Glomerular endothelial cell (primary cell): ENCODE measurements around the gene ANKRD13D. TPM values are rescaled to one million over a fixed set of nuclear protein-coding genes. Genes with fewer than 3 reads are reported as not detected.

Experiments used
- DNase-seq: peaks from one replicate; pipeline ENCODE4 v3.0.0-alpha.2; 2011; ENCODE audit warnings: low read depth, low spot score; ENCODE audit errors: extremely low read depth
- total RNA-seq: library from RNA; depleted of rRNA; stranded (reverse); fragments of >200 nt; gene quantifications from 2 replicates; pipeline ENCODE4 v1.2.3, GENCODE V29; 2015

ANKRD13D gene
- total RNA-seq, 1 donor from 2014 or later: 44.2 TPM

DNA sequence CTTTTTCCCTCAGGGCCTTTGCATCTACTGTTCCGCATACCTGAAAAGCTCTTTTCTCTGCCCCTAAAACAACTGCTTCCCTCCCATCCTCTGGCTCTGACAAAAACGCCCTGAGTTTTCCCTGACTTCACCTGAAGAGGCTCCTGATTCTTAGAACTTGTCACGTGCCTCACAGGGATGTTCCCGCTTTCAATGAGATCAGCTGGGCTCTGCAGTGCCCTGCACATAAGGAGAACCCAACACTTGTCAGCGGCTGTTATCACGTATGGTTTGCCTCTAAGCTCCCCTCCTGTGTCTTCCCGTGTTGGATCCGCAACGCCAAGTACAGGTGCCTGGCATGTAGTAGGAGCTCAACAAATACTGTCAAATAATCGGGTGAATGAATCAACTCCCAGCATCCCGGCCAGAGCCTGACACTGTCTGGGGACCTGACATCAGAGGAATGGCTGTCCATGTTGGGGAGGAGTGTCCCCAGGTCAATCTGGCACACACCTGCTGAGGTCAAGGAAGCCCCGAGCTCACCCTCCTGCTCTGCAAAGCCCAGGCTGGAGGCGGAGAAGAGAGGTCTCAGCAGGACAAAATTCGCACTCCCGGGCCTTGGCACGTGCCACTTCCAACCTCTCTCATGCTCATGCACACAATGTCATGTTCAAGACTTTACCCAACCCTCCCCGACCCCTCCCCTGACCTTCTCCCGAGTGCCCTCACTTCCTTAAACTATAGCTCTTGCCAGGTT lies 27.0 kb upstream of the ANKRD13D start:
- DNase-seq: no peak

GRCh38 chr11:67262731-67263675 lies 26.1 kb upstream of the ANKRD13D start:
- DNase-seq: no peak

GRCh38 chr11:67264260-67264659 lies 24.8 kb upstream of the ANKRD13D start:
- DNase-seq: no peak

- no peak for DNase-seq
These were observed 24.0 kb upstream of the ANKRD13D start for GRCh38 chr11:67264877-67265632.

GRCh38 chr11:67265633-67266448 lies 23.3 kb upstream of the ANKRD13D start:
- DNase-seq: no peak

DNA sequence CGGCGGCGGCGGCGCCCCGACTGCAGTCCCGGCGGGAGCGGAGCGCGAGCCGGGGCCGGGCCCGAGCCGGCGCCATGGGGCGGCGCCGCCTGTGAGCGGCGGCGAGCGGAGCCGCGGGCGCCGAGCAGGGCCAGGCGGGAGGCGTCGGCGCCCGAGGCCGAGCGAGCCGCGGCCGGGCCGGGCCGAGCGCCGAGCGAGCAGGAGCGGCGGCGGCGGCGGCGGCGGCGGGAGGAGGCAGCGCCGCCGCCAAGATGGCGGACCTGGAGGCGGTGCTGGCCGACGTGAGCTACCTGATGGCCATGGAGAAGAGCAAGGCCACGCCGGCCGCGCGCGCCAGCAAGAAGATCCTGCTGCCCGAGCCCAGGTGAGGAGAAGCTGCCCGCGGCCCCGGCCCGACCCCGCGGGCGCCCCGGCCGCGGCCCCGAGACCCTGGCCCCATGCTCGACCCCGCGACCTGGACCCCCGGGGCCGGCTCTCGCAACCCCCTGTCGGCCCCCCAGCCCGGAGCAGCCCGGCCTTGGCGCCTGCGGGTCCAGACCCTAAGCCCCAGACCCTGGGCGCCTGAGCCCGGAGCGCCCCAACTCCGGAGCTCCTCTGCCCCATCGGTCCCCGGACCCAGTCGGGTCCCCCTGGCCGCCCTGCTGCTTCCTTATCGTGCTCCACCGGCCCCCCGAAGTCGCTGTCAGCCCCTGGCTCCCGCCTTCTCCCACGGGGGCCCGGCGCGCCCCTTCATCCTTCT lies 22.5 kb upstream of the ANKRD13D start, which contains the start of gene GRK2:
GRK2 (plus strand) TSS at position 25 of the 739 bp plus-strand sequence; CDS start at position 252, 227 bp downstream.
- DNase-seq: no peak

DNA sequence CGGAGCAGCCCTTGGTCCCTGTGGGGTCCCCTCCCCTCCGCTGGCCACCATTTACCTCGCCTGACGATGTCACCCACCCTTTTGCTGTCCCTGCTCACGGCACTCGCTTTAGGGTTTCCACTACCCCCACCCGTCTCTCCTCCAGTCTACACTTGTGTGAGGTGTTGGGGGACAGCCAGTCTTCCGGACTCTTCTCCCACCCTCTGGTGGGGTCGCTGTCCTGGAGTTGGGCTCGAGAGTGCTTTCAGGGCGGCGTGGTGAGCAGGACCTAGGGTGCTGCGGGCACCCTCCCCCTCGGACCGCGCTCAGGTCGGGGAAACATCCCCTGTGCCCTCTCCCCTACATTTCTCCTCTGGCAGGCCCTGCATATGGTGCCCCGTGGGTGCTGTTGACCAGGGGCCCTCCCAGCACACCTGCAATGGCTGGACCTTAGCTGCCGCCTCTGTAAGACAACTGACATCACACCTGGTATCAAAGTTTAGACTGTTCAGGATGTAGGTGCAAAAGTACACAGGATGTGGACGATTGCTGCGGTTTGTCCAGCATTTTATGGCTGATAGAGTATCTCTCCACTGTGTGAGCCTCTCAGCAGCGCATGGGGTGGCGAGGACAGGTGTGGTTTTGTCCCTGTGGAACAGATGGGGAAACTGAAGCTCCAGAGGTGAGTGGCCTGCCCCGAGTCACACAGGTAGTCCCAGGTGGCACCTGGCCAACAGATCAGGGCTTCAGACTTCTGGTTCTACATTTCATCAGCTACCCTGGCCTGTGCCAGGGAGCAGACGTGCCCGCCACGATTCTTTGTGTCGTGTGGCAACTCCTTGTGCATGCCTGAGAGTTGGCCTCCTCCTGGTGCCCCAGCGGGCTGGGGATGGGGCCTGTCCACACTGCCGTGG lies 21.7 kb upstream of the ANKRD13D start:
- no peak for DNase-seq

GRCh38 chr11:67268081-67268961 lies 20.8 kb upstream of the ANKRD13D start:
- no peak for DNase-seq

GRCh38 chr11:67268962-67269268 lies 20.2 kb upstream of the ANKRD13D start:
- DNase-seq: no peak

DNA sequence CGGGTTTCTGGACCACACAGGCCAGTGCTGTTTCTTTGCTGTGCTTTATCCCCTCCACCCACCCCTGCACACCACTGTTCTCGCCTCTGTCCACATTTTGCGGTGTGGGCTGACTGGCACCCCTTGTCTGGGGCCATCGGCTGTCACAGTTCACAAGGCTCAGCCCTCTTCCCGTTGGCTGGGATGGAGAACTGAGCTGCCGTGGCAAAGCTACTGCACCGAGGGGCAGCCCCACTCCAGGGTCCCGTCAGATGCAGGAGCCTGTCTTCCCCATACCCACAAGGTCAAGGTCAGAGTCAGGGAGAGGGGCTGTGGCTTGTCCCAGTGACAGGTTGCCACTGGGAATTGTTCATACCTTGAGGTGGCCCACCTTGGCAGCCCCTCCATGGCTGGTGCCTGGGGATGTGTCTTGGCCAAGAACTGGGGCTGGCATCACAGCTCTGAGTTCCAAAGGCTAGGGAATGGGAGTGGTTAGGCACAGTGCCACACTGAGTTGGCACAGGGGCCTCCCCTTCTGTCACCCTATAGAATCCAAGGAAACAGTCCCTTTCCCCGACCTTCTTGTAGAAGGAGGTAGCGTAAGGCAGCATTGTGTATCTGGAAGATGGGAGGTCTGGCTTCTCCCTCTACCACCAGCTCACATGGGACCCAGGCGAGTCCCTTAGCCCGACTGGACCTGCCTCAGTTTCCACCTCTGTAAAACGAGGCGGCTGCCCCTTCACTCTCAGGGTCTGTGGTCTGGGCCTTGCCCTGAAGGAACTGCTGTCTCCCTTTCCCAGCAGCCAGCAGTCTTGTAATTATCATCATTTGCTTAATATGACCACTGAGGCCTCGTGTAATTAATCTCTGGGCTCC lies 19.5 kb upstream of the ANKRD13D start:
- DNase-seq: no peak

- no peak for DNase-seq
These were observed 18.6 kb upstream of the ANKRD13D start for GRCh38 chr11:67270256-67271204.

- no peak for DNase-seq
These were observed 17.9 kb upstream of the ANKRD13D start for GRCh38 chr11:67271205-67271540.

DNA sequence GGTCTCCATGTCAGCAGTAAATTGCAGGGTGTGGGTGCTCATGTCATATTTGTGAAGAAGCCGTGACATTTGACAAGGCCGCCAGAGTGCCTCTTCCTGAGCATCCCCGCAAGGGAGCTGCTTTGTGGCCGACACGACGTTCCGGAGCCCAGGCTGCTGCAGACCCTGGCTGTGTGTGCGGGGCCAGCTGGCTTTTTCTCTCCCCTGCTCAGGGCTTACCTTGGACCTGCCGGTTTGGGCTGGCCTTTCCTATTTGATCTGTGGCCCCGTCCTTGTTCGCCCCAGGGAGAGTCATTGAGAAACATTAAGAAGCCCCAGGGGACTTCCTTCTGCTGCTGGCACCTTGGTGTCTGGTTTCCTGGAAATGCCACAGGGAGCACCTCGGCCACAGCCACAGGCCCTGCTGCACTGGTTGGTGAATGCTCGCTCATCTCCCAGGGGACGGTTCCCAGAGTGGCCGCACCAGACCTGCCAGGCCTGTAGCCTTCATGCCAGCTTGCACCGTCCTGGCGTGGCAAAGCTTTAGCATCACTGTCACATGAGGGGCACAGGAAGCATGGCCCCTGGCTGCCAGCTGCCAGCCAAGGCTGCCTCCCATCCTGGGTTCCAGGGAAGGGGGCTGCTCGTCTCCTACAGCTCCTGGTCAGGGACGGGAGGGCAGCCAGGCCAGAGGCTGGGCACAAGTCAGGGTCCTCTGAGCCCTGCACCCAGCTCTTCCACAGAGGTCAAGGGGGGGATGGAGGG lies 17.4 kb upstream of the ANKRD13D start:
- no peak for DNase-seq

DNA sequence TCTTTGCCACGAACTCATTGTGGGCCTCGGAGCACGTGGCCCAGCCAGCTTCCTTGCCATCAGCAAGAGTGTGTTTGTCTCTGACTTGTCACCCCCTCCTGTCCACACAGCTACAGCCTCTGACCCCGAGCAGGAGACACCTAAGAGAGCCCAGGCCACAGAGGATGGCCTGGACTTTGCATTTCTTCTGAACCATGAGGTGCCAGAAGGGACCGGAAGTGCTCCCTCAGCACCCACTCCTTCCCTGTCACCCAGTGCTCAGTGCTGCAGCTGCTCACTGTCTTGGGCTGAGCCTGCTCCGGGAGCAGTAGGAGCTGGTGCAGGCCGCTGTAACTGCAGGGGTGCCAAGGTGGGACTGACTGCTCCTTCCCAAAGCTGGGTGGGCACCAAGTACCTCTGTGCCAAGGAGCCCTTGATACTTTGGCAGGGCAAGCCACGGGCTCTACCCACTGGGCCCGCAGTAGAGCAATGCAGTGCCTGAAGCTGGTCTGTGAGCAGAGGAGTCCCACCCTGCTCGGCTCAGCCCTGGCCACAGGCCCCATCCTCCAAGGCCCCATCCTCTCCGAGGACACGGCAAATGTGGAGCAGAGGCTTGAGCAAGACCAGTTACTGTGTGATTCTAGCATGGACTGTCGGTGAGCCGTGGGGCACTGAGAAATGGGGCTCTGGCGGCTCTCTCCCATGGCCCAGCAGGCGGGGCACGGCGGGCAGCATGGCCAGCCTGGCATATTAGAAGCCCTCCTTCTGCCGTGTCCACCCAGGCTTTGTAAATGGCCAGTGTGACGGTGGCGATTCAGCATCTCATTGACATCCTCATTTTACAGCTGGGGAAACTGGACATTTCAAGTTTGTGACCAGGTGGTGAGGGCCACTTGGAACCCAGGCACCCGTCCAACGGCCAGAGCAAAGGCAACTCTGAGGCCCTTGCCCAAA lies 16.5 kb upstream of the ANKRD13D start:
- no peak for DNase-seq
